Esophagus muscularis mucosa (tissue), 4 donors: ENCODE data around the gene RTN4IP1. TPM values are rescaled to one million over a fixed set of nuclear protein-coding genes. Genes with fewer than 3 reads are reported as not detected.

ENCODE experiments used
- DNase-seq: peaks from one replicate; pipeline ENCODE4 v3.0.0-alpha.2; 2017; ENCODE audit errors: extremely low spot score
- H3K27ac ChIP-seq, 4 donors: fragments of 200-600 bp; sonication (generic); replicated peaks in 1 of 4; 1 replicate in 3 of 4; 2 replicates in 1 of 4; pipeline ENCODE4 v1.5.1; 2016 to 2019; ENCODE audit warnings: mild to moderate bottlenecking in 1 of 4
- H3K27me3 ChIP-seq, 4 donors: fragments of 200-600 bp; sonication (generic); one replicate each; pipeline versions ENCODE4 v1.5.1 to v1.6.0; 2016 to 2019
- H3K36me3 ChIP-seq, 4 donors: fragments of 200-600 bp; sonication (generic); one replicate each; pipeline ENCODE4 v1.5.1; 2016 to 2019
- H3K4me1 ChIP-seq, 4 donors: fragments of 200-600 bp; sonication (generic); one replicate each; pipeline ENCODE4 v1.5.1; 2016 to 2019
- H3K4me3 ChIP-seq, 4 donors: fragments of 200-600 bp; sonication (generic); 1 replicate in 2 of 4; 2 replicates in 2 of 4; pipeline ENCODE4 v1.5.1; 2016 to 2019; ENCODE audit warnings: mild to moderate bottlenecking in 4 of 4, moderate library complexity in 1 of 4
- H3K9me3 ChIP-seq, 4 donors: fragments of 200-600 bp; sonication (generic); 1 replicate in 3 of 4; 2 replicates in 1 of 4; pipeline ENCODE4 v1.5.1; 2016 to 2019
- CTCF ChIP-seq, 3 experiments: fragments of 200-600 bp in 2 of 3; fragments of 450-650 bp in 1 of 3; sonication (generic) in 2 of 3; IDR thresholded peaks; one replicate each; pipeline ENCODE4 v1.5.1; 2017 to 2019; ENCODE audit warnings: antibody characterized with exemption in 3 of 3, mild to moderate bottlenecking in 2 of 3, moderate library complexity in 1 of 3
- EP300 ChIP-seq: sonication (generic); formaldehyde crosslinking; IDR thresholded peaks from one replicate; pipeline ENCODE4 v1.6.1; 2017; ENCODE audit warnings: antibody characterized with exemption
- POLR2A ChIP-seq: fragments of 450-650 bp; IDR thresholded peaks from one replicate; pipeline ENCODE4 v1.6.1; 2017; ENCODE audit warnings: antibody characterized with exemption, moderate library complexity, mild to moderate bottlenecking, low read depth
- POLR2AphosphoS5 ChIP-seq, 2 donors: sonication (generic); formaldehyde crosslinking; IDR thresholded peaks; one replicate each; pipeline ENCODE4 v1.6.1; 2017; ENCODE audit warnings: antibody characterized with exemption in 2 of 2
- WGBS: methylation state at CpG from one replicate; pipeline ENCODE4 v1.1.5; 2018; 5-methylcytosine and 5-hydroxymethylcytosine counted together
- intact Hi-C: fragments of 100-400 bp; cut with DNase I; formaldehyde crosslinking; loops from one replicate; pipeline ENCODE4 v1.15.1; 2023
- total RNA-seq, 4 donors: library from RNA; depleted of rRNA; stranded (reverse); fragments of >200 nt; gene quantifications; one replicate each; pipeline versions ENCODE4 v1.1.0 to v1.2.1, GENCODE V29; 2016

Gene RTN4IP1
- total RNA-seq, 4 donors from 2014 or later, result 2.3 to 6.2 (median 4.9) TPM

- Histone ChIP-seq H3K4me3 (no peak overlapping the region), H3K36me3 (peaks cover 0 to 59% (median 30%) of the 10 kb centered on the region in 4 donors), H3K27me3 (no peaks in the 10 kb centered on the region), H3K27ac (no peak overlapping the region), H3K9me3 (no peaks in the 10 kb centered on the region), H3K4me1 (no peaks in the 10 kb centered on the region)
- intact Hi-C loops, result no loop called here
- 93% methylated on average over 1 of the region's 1 CpG for WGBS
- no peak for TF ChIP-seq POLR2AphosphoS5 (IDR thresholded peaks at IDR 0.05)
- no peak for TF ChIP-seq POLR2A
- no peak for TF ChIP-seq CTCF (IDR thresholded peaks at IDR 0.05)
- TF ChIP-seq EP300, result no peak
- DNase-seq, result peak; percentile 42
Observed at GRCh38 chr6:106581468-106581867, 47.8 kb downstream of the RTN4IP1 start.

- intact Hi-C loops, result no loop called here
- peak; percentile 14 for DNase-seq
- peaks cover 0 to 62% (median 39%) of the 10 kb centered on the region in 4 donors for H3K36me3 ChIP-seq
- WGBS, result 97% methylated on average over 2 of the region's 2 CpGs
- TF ChIP-seq POLR2AphosphoS5 (IDR thresholded peaks at IDR 0.05) (no peak), EP300 (no peak)
- no peaks in the 10 kb centered on the region for H3K4me1 ChIP-seq
- no peaks in the 10 kb centered on the region for H3K9me3 ChIP-seq
- H3K4me3 ChIP-seq, result no peak overlapping the region
- no peaks in the 10 kb centered on the region for H3K27me3 ChIP-seq
- no peak overlapping the region for H3K27ac ChIP-seq
Observed at GRCh38 chr6:106579281-106579680, 50.0 kb downstream of the RTN4IP1 start.

- Histone ChIP-seq H3K4me1 (peaks cover 0 to 3% (median 0%) of the 10 kb centered on the region in 4 donors), H3K36me3 (peaks cover 7 to 57% (median 33%) of the 10 kb centered on the region in 4 donors), H3K9me3 (no peaks in the 10 kb centered on the region), H3K27me3 (no peaks in the 10 kb centered on the region), H3K27ac (no peak overlapping the region), H3K4me3 (no peak overlapping the region)
- 80% methylated on average over 14 of the region's 16 CpGs for WGBS
- intact Hi-C loops, result no loop called here
- peak; percentile 75 for DNase-seq
- TF ChIP-seq CTCF (IDR thresholded peaks at IDR 0.05), result no peak
- no peak for TF ChIP-seq EP300
- no peak for TF ChIP-seq POLR2AphosphoS5 (IDR thresholded peaks at IDR 0.05)
- no peak for TF ChIP-seq POLR2A
Observed at GRCh38 chr6:106574741-106575458, 54.4 kb downstream of the RTN4IP1 start.

- no peak overlapping the region for H3K27ac ChIP-seq
- no peaks in the 10 kb centered on the region for H3K27me3 ChIP-seq
- intact Hi-C loops, result no loop called here
- WGBS, result 60% methylated on average over 6 of the region's 6 CpGs
- peaks cover 0 to 3% (median 0%) of the 10 kb centered on the region in 4 donors for H3K4me1 ChIP-seq
- TF ChIP-seq POLR2A (no peak), POLR2AphosphoS5 (IDR thresholded peaks at IDR 0.05) (no peak), CTCF (IDR thresholded peaks at IDR 0.05) (no peak), EP300 (no peak)
- peaks cover 7 to 68% (median 36%) of the 10 kb centered on the region in 4 donors for H3K36me3 ChIP-seq
- peak; percentile 57 for DNase-seq
- no peak overlapping the region for H3K4me3 ChIP-seq
- no peaks in the 10 kb centered on the region for H3K9me3 ChIP-seq
Observed at GRCh38 chr6:106572875-106573585, 56.3 kb downstream of the RTN4IP1 start.

- Histone ChIP-seq H3K36me3 (peaks cover 7 to 65% (median 34%) of the 10 kb centered on the region in 4 donors), H3K4me3 (no peak overlapping the region), H3K4me1 (peaks cover 0 to 3% (median 0%) of the 10 kb centered on the region in 4 donors), H3K27ac (no peak overlapping the region), H3K9me3 (no peaks in the 10 kb centered on the region), H3K27me3 (no peaks in the 10 kb centered on the region)
- DNase-seq, result peak; percentile 37
- no peak for TF ChIP-seq POLR2AphosphoS5 (IDR thresholded peaks at IDR 0.05)
- 90% methylated on average over 5 of the region's 5 CpGs for WGBS
- intact Hi-C loops, result no loop called here
Observed at GRCh38 chr6:106572436-106572835, 56.9 kb downstream of the RTN4IP1 start.
